ENCODE results near the gene CLOCK.

- TF ChIP-seq POLR2AphosphoS5 (IDR thresholded peaks at IDR 0.05; ENCODE audit: insufficient read depth in 1 of 2, low read depth in 1 of 2): no peak
- TF ChIP-seq POLR2A (IDR thresholded peaks at IDR 0.05): no peak
Measured at GRCh38 chr4:55475394-55476243, 71.1 kb downstream of the CLOCK start.
